Activated CD8-positive, alpha-beta T cell treated with anti-CD3 and anti-CD28 coated beads for 36 hours (primary cell): ENCODE results near the gene PTPRG. TPM values are rescaled to one million over a fixed set of nuclear protein-coding genes. Genes with fewer than 3 reads are reported as not detected.

Experiments used
- ATAC-seq: fragments of 200-7000 bp; cut with Tn5 transposase; one replicate; pipeline ENCODE4 v1.10.0; 2021; ENCODE audit warnings: mild to moderate bottlenecking, moderate library complexity
- CTCF ChIA-PET: fragments of 350-600 bp; sonication (Branson Sonifier 250); formaldehyde crosslinking; loops from one replicate; lab custom pipeline; 2021; ENCODE audit warnings: antibody characterized with exemption; lab: Charles Lee
- POLR2A ChIA-PET: fragments of 350-600 bp; sonication (Branson Sonifier 250); formaldehyde crosslinking; loops from one replicate; lab custom pipeline; 2021; ENCODE audit warnings: antibody characterized with exemption; lab: Charles Lee
- DNase-seq: peaks from one replicate; pipeline ENCODE4 v3.0.0-alpha.2; 2020
- H3K27ac Mint-ChIP-seq: one replicate; pipeline ENCODE4 v1.8.0; 2021; ENCODE audit warnings: mild to moderate bottlenecking, mixed read lengths
- H3K27me3 Mint-ChIP-seq: one replicate; pipeline ENCODE4 v1.8.0; 2021; ENCODE audit warnings: mixed read lengths
- H3K36me3 Mint-ChIP-seq: one replicate; pipeline ENCODE4 v1.8.0; 2021; ENCODE audit warnings: low read depth, mixed read lengths
- H3K4me1 Mint-ChIP-seq: one replicate; pipeline ENCODE4 v1.8.0; 2021; ENCODE audit warnings: low read depth, mixed read lengths
- H3K4me3 Mint-ChIP-seq: one replicate; pipeline ENCODE4 v1.8.0; 2021; ENCODE audit warnings: mild to moderate bottlenecking, moderate library complexity, mixed read lengths
- H3K9me3 Mint-ChIP-seq: one replicate; pipeline ENCODE4 v1.8.0; 2021; ENCODE audit warnings: mixed read lengths
- CTCF ChIP-seq: fragments of 200-600 bp; IDR thresholded peaks from one replicate; pipeline ENCODE4 v1.8.0; 2022; ENCODE audit warnings: antibody characterized with exemption, mild to moderate bottlenecking
- intact Hi-C: fragments of 100-400 bp; cut with micrococcal nuclease; formaldehyde crosslinking; loops from one replicate; pipeline ENCODE4 v1.10.0; 2022
- total RNA-seq, 2 experiments: library from RNA; stranded (reverse); gene quantifications; one replicate each; pipeline ENCODE4 v1.2.3, GENCODE V29; 2021

Gene PTPRG
- total RNA-seq, 2 experiments from 2014 or later, result not detected

- peaks cover 2% of the 10 kb centered on the region for H3K4me1 Mint-ChIP-seq
- H3K4me3 Mint-ChIP-seq, result no peak overlapping the region
- ChIA-PET CTCF (no interaction called here), POLR2A (no interaction called here)
- intact Hi-C loops, result no loop called here
- H3K27me3 Mint-ChIP-seq, result no peaks in the 10 kb centered on the region
- DNase-seq (no peak), ATAC-seq (no peak)
- H3K9me3 Mint-ChIP-seq, result no peaks in the 10 kb centered on the region
- no peak for TF ChIP-seq CTCF
- no peak overlapping the region for H3K27ac Mint-ChIP-seq
- H3K36me3 Mint-ChIP-seq, result no peaks in the 10 kb centered on the region
These were observed 632.4 kb downstream of the PTPRG start for GRCh38 chr3:62193586-62194345.

- intact Hi-C loops, result no loop called here
- no peak overlapping the region for H3K27ac Mint-ChIP-seq
- no peak for TF ChIP-seq CTCF
- ChIA-PET CTCF (interaction anchor here (1.8 kb wide), 1 partner anchor 9 kb away, joined by 8 read pairs; no protein-coding TSS in a partner anchor), POLR2A (no interaction called here)
- no peak for ATAC-seq
- H3K36me3 Mint-ChIP-seq, result no peaks in the 10 kb centered on the region
- no peaks in the 10 kb centered on the region for H3K9me3 Mint-ChIP-seq
- DNase-seq, result no peak
- H3K27me3 Mint-ChIP-seq, result no peaks in the 10 kb centered on the region
- H3K4me3 Mint-ChIP-seq, result no peak overlapping the region
- no peaks in the 10 kb centered on the region for H3K4me1 Mint-ChIP-seq
These were observed 636.1 kb downstream of the PTPRG start for GRCh38 chr3:62197350-62198012.

GRCh38 chr3:62199126-62199525 is 637.8 kb downstream of the PTPRG start:
- H3K4me3 Mint-ChIP-seq, result no peak overlapping the region
- intact Hi-C loops, result no loop called here
- H3K4me1 Mint-ChIP-seq, result no peaks in the 10 kb centered on the region
- no peak overlapping the region for H3K27ac Mint-ChIP-seq
- no peak for TF ChIP-seq CTCF
- no peak for DNase-seq
- H3K27me3 Mint-ChIP-seq, result no peaks in the 10 kb centered on the region
- no peaks in the 10 kb centered on the region for H3K9me3 Mint-ChIP-seq
- POLR2A ChIA-PET, result no interaction called here
- CTCF ChIA-PET, result interaction anchor here (1.1 kb wide), 1 partner anchor 11 kb away, joined by 8 read pairs; no protein-coding TSS in a partner anchor
- ATAC-seq, result no peak
- no peaks in the 10 kb centered on the region for H3K36me3 Mint-ChIP-seq

- ATAC-seq (no peak), DNase-seq (no peak)
- peak; percentile 58 for TF ChIP-seq CTCF
- CTCF ChIA-PET, result interaction anchor here (0.8 to 2.5 kb wide), 9 partner anchors 13 to 358 kb away, joined by 3 to 10 read pairs (median 5); no protein-coding TSS in a partner anchor
- intact Hi-C loops, result loop anchor here (5.0 kb wide), 1 partner anchor 356 kb away; no protein-coding TSS in a partner anchor
- Mint-ChIP-seq H3K4me1 (no peaks in the 10 kb centered on the region), H3K27ac (no peak overlapping the region), H3K9me3 (no peaks in the 10 kb centered on the region), H3K4me3 (no peak overlapping the region), H3K27me3 (no peaks in the 10 kb centered on the region), H3K36me3 (no peaks in the 10 kb centered on the region)
- POLR2A ChIA-PET, result no interaction called here
These were observed 640.2 kb downstream of the PTPRG start for GRCh38 chr3:62201438-62202035.
